Fibroblast of lung (primary cell): ENCODE results near the gene NAP1L1.

ENCODE experiments used
- EZH2 ChIP-seq: IDR thresholded peaks from 2 replicates; pipeline ENCODE4 v1.5.1; 2012; ENCODE audit warnings: low read length, control low read depth, mild to moderate bottlenecking; ENCODE audit errors: missing control alignments
- TF ChIP-seq, protein P1 (sequence below), 2 donors: IDR thresholded peaks in 1 of 2; conservative IDR thresholded peaks in 1 of 2; 1 replicate in 1 of 2; 2 replicates in 1 of 2; pipeline ENCODE4 v1.5.1; 2011 to 2012; ENCODE audit warnings: low read length in 2 of 2, control low read depth in 1 of 2, inconsistent platforms in 1 of 2, low read depth in 1 of 2, mild to moderate bottlenecking in 1 of 2

DNA sequence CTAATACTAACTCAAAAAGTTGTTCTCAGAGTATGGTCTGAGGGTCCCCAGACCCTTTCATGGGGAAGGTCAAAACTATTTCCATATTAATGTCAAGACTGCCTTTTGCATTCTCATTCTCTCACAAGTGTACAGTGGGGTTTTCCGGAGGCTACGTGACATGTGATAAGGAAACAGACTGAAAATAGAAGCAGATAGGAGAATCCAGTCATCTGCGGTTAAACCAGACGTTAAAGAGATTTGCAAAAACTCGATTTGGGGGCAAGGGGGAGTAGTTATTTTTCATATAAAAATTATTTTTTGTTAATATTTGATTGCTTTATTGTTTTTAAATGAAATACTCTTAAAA, 1.0 kb upstream of the NAP1L1 start:
- TF ChIP-seq, protein P1, sequence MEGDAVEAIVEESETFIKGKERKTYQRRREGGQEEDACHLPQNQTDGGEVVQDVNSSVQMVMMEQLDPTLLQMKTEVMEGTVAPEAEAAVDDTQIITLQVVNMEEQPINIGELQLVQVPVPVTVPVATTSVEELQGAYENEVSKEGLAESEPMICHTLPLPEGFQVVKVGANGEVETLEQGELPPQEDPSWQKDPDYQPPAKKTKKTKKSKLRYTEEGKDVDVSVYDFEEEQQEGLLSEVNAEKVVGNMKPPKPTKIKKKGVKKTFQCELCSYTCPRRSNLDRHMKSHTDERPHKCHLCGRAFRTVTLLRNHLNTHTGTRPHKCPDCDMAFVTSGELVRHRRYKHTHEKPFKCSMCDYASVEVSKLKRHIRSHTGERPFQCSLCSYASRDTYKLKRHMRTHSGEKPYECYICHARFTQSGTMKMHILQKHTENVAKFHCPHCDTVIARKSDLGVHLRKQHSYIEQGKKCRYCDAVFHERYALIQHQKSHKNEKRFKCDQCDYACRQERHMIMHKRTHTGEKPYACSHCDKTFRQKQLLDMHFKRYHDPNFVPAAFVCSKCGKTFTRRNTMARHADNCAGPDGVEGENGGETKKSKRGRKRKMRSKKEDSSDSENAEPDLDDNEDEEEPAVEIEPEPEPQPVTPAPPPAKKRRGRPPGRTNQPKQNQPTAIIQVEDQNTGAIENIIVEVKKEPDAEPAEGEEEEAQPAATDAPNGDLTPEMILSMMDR (conservative IDR thresholded peaks at IDR 0.05 in 1 of 2, IDR thresholded peaks at IDR 0.05 in 1 of 2; ENCODE audit: low read depth in 1 of 2, low read length in 2 of 2) = no peak
- no peak for TF ChIP-seq EZH2
